SKM-1 (cell line): Measurements from ENCODE around the gene RNFT1.
"Not testable (repeated sequence)": the region's sequence is repeated elsewhere in the genome, so short reads cannot be mapped to it uniquely, and the experiment has no call there.

Experiments used
- DNase-seq: peaks from one replicate; lab custom pipeline; 2025; ENCODE audit not compliant: unreplicated experiment; lab: John Stamatoyannopoulos, UW

Gene RNFT1, protein sequence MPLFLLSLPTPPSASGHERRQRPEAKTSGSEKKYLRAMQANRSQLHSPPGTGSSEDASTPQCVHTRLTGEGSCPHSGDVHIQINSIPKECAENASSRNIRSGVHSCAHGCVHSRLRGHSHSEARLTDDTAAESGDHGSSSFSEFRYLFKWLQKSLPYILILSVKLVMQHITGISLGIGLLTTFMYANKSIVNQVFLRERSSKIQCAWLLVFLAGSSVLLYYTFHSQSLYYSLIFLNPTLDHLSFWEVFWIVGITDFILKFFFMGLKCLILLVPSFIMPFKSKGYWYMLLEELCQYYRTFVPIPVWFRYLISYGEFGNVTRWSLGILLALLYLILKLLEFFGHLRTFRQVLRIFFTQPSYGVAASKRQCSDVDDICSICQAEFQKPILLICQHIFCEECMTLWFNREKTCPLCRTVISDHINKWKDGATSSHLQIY

DNA sequence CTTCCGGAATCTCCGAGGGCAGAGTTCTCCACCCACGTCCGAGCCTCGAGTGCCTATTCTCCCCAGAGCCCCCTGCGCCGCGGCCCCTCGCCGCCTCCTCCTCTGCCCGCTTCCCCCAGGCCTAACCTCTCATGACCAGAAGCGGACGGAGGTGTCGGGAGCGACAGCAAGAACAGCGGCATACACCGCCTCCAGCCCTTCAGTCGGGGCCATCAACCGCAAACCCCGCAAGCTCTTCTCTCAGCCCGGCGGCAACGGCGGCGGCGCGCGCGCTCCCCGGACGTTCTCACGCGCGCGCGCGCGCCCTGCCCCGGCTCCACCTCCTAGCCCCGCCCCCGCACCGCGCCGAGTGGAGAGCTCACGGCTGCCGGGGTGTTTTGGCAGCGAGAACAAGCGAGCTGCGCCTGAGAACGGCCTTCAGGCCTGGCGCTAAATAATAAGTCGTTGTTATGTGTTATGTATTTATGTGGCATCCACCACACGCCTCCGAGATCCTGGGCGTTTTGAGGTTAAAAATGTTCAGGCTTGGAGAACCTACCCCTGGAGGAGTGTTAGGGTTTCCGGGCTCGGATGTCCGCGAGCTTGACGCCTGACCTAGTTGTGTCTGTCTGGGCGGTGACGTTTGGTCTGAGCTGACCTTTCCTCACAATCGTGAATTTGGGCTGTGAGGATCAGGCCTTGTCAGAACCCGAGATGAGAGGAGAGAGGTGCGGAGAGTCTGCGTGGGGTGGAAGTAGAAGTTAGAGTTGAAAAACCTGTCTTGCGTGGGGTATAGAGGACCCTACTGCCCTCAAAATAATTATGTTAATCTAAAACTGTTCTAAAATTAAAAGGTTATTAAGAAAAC lies at the start of gene RNFT1:
RNFT1 (minus strand) TSS at position 259 of the 847 bp plus-strand sequence; CDS start at position 182, 77 bp downstream.
- DNase-seq, result peak; percentile 85

DNA sequence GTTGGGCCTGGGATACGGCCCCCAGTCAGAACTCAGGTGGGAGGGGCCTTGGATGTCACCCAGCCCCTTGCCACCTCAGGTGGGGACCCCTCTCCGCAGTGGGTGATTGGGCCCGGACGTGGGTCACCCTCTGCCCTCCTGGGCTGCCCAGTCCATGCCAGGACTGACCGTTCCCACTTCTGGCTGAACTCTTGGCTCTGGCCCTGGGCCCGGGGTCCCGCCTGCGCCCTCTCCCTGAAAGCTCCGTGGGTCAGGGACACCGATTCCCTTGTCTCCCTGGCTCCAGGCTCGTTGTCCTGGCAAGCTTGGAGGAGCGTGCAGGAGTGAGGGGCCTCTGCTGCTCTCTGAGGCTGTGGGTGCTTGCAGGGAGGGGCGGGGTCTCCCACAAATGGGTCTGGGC lies 44.8 kb upstream of the RNFT1 start:
- DNase-seq, result not testable (repeated sequence)

DNA sequence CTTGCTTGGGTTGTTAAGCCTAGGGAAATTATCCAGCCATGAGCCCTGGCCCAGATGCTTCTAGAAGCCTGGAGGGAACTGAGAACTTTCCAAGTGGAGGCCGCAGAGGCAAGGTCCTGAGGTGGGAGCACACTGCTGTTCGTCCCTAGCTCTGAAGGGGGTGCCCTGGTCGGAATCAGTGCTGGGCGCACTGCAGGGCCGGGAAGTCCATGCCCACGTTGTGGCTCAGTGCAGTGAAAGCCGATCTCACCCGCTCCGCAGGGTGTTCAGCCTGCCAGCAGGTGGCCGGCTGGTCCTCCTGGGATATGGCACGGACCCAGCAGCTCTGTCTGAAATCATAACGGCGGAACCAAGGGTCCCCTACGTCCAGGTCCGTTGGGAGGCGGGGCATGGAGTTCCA lies 43.8 kb upstream of the RNFT1 start:
- DNase-seq, result not testable (repeated sequence)

DNA sequence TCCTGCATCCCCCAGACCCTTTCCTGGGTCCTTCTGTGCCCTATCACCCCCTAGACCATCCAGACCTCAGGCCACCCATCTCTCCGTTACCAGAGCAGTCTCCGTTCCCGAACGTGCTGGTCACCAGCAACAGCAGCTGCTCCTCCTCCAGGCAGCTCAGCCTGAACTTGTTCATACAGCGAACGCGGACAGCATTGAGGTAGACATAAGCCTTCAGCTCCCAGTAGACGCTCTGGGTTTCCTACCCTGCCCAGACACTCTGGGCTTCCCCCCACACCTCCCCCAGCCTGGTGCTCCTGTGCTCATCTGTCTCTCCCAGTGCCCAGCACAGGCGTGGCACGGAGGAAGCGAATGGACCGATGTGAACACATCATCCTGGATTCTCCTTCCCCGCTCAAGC lies 41.6 kb upstream of the RNFT1 start:
- DNase-seq, result no peak

DNA sequence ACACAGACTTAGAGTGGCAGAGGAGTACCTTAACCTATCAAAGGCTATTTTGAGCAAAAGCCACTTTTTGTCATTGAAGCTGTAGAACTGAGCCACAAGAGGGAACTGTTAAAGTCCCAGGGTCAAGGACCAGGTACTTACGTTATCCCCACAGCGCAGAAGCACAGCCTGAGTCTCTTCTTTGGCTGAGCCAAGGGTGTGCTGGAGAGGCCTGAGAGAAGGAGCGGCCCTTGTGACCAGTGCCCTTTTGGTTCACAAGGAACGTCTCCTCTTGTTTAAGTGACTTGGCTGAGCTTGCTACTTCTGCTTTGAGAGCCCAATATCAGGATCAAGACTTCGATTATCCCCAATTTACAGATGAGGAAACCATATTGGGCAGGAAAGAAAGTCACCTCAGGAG lies 40.0 kb upstream of the RNFT1 start:
- DNase-seq, result not testable (repeated sequence)

DNA sequence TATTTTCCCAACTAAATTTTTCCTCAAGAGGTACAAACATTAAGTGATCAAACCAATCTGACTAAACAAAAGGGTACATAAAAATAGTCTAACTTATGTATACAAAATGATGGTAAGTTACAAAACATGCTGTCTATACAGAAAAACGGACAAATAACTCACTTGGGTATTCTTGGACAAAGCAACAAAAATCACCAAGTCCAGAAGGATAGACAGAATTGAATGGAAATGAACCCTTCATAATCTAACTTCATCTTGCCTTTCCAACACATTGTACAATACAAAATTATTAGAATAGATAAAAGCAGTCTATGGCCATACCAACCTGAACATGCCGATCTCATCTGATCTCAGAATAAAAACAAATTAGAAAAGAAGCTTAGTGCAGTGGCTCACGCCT lies 37.9 kb upstream of the RNFT1 start:
- not testable (repeated sequence) for DNase-seq

DNA sequence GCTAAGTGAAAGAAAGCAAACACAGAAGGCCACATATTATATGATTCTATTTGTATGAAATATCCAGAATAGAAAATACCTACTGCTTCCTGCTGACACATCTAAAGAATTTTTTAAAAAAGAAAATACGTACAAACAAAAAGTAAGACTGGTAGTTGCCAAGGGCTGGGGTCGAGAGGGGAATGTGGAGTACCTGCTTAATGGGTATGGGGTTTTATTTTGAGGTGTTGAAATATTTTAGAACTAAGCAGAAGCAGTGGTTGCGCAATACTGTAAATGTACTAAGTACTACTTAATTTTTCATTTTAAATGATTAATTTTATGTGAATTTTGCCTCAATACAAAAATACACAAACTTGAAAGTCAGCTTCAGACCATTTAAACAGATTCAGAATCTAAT lies 32.1 kb upstream of the RNFT1 start:
- not testable (repeated sequence) for DNase-seq

DNA sequence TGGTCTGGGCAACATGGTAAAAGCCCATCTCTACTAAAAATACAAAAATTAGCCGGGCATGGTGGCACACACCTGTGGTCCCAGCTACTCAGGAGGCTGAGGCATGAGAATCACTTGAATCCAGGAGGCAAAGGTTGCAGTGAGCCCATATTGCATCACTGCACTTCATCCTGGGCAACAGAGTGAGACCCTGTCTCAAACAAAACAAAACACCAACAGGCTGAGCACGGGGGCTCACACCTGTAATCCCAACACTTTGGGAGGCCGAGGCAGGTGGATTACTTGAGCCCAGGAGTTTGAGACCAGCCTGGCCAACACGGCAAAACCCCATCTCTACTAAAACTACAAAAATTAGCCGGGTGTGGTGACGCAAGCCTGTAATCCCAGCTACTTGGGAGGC lies 10.6 kb upstream of the RNFT1 start:
- not testable (repeated sequence) for DNase-seq

DNA sequence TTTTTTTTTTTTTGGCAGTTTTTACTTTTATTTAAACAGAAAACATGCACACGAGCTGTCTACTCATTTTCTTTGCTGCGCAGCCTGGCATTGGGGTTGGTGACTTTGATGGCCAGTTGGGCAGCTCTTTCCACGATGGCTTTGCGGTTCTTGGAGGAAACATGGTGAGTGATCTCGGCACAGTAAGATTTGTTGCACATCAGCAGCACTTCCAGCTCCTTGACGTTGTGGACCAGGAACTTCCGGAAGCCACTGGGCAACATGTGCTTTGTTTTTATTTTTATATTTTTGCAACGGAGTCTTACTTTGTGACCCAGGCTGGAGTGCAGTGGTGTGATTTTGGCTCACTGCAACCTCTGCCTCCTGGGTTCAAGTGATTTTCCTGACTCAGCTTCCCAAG lies 8.9 kb upstream of the RNFT1 start:
- not testable (repeated sequence) for DNase-seq

DNA sequence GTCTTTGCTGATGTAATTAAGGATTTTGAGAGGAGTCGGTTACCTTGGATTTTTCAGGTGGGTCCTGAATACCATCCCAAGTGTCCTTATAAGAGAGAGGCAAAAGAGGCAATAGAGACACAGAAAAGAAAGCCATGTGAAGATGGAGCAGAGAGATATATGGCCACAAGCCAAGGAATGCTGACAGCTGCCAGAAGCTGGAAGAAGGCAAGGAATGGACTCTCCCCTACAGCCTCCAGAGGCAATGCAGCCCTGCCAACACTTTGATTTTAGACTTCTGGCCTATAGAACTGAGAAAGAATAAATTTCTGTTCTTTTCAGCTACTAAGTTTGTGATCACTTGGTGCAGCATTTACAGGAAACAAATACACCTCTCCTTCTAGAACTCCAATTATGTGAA lies 8.2 kb upstream of the RNFT1 start:
- DNase-seq, result no peak

DNA sequence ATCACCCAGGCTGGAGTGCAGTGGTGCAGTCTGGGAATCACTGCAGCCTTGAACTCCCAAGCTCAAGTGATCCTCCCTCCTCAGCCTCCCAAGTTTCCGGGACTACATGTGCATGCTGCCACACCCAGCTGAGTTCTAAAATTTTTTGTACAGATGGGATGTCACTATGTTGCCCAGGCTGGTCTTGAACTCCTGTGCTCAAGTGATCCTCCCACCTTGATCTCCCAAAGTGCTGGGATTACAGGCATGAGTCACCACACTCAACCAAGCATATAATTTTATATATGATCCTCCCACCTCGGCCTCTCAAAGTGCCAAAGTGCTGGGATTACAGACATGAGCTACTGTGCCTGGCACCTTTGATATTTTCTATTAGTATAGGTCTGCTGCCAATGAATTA lies 7.2 kb upstream of the RNFT1 start:
- DNase-seq, result not testable (repeated sequence)

DNA sequence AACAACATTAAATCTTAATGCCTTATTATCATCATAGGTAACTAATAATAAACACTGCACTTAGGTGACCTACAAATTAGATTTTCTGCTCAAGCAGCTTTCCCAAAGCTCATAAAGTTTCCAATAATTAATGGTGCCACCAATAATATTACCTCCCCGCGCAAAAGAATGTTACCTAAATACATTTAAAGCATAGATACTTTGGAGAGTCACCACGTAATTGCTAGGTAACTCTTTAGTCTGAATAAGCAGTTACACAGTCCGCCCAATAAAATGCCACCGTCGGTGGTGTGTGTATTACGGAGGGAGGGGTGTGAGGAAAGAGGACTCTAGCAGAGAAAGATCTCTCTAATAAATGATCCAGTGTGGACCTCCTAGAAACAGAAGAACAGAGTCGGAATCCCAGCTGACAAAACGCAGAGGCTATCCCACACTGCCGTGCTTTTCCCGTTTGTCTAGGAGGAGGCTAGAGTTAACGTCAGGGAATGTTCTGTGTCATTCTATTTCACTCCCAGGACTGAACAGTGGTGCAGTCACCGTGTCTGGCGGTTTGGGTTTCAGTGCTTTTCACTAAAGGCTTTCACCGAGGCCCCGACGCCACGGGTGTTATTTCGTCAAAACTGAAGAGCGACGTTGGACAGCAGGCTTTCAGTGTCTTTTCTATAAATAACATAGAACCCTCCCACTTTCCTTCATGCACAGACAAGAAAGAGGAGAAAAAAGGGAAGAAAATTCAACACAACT lies 630 bp downstream of the RNFT1 start:
- peak; percentile 85 for DNase-seq

DNA sequence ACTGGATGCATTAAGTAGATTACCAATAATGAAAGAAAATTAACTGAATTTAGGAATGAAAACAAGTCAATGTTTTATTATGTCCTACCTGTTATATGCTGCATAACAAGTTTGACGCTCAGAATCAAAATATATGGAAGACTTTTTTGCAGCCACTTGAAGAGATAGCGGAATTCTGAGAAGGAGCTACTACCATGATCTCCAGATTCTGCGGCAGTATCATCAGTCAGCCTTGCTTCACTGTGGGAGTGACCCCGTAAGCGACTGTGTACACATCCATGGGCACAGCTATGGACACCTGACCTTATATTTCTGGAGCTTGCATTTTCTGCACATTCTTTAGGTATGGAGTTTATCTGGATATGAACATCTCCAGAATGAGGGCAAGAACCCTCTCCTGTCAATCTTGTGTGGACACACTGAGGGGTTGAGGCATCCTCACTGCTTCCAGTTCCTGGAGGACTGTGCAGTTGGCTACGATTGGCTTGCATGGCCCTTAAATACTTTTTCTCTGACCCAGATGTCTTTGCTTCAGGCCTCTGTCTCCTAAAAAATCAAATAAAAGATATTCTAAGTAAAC lies 1.7 kb downstream of the RNFT1 start:
- DNase-seq, result no peak

DNA sequence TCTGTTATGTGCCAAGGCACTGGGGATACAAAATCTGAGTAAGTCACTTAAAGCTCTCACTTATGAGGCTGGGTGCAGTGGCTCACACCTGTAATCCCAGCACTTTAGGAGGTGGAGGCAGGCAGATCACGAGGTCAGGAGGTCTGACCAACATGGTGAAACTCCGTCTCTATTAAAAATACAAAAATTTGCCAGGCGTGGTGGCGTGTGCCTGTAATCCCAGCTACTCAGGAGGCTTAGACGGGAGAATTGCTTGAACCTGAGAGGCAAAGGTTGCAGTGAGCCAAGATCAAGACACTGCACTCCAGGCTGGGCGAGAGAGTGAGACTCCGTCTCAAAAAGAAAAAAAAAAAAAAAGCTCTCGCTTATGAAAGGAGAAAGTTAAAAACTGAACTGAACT lies 5.0 kb downstream of the RNFT1 start:
- DNase-seq, result not testable (repeated sequence)

DNA sequence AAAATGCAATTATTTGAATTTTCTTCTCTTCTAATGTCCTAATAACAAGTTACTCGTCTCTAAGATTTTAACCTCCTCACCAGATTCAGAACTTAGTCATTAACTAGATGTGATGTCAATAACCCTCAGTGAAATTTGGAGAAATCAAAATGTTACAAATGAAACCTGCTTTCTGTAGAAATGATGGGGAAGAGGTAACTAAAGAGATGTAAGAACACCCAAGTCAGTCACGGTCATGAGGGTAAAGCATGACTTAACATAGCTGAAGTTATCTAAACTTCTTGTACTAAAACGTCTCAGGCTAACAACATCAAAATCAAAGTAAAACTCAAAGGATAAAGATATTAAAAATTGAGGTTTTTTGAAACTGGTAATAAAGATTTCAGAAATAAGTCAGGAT lies 9.7 kb downstream of the RNFT1 start:
- DNase-seq, result no peak

DNA sequence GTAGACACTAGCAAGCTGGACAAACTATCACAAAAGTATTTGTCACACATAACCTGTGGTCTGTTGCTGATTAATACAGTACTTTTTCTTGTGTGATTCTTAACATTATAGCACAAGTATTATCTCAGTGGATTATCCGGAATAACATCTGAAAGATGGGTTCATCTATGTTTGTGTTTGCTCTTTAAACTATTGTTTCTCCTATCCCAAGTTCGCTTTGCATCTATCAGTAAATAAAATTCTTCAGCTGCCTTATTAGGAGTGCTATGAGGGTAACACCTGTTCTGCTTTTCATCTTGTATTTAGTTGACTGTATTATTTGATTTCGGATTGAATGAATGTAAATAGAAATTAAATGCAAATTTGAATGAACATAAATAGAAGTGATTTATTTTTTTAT lies 14.5 kb downstream of the RNFT1 start:
- DNase-seq, result no peak

DNA sequence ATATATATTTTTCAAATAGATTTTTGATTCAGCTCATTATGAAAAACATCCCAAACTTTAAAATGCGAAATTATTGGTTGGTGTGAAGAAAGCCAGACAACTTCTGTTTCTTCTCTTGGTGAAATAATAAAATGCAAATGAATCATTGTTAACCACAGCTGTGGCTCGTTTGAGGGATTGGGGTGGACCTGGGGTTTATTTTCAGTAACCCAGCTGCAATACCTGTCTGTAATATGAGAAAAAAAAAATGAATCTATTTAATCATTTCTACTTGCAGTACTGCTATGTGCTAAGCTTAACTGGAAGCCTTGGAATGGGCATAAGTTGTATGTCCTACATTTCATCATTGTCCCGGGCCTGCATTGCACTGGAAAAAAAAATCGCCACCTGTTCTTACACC lies 17.2 kb downstream of the RNFT1 start:
- DNase-seq, result not testable (repeated sequence)

DNA sequence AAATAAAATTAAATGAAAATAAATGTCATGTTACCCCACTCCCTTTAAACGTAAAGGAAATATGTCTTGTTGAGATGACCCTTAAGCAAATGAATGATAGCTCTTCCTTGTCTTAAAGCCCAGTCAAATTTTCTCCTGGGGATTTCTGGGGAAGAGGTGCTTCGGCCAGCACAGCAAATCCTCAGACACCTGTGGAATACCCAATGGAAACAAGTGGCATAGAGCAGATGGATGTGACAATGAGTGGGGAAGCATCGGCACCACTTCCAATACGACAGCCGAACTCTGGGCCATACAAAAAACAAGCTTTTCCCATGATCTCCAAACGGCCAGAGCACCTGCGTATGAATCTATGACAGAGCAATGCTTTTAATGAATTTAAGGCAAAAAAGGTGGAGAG lies 18.1 kb downstream of the RNFT1 start:
- not testable (repeated sequence) for DNase-seq

DNA sequence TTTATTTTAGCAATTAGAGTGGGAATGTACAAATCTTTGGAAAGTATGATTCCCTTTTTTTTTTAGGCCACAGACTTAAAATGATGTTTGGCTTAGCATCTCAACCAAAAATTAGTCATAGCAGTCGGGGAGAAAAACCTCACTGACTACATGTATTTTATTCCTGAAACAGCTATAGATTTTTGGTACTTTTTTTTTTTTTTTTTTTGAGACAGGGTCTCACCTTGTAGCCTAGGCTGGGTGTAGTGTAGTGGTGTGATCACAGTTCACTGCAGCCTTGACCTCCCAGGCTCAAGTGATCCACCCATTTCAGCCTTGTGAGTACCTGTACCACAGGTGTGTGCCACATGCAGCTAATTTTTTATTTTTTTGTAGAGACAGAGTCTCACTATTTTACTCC lies 23.4 kb downstream of the RNFT1 start:
- DNase-seq, result no peak

DNA sequence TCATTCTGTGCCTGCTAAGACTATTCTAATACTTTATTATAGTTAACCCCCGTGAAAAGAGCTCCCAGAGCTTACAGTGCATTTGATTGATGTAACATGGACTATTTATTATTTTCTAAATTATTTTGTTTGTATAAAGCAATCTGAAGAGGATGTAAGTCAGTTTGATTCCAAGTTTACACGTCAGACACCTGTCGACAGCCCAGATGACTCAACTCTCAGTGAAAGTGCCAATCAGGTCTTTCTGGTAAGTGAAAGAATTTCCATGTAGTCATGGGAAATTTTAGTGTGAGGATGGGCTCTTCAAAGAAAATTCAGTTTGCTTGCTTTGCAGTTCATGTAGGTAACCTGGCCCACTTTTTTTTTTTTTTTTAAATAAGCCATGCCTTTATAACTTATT lies 23.8 kb downstream of the RNFT1 start:
- DNase-seq, result not testable (repeated sequence)

DNA sequence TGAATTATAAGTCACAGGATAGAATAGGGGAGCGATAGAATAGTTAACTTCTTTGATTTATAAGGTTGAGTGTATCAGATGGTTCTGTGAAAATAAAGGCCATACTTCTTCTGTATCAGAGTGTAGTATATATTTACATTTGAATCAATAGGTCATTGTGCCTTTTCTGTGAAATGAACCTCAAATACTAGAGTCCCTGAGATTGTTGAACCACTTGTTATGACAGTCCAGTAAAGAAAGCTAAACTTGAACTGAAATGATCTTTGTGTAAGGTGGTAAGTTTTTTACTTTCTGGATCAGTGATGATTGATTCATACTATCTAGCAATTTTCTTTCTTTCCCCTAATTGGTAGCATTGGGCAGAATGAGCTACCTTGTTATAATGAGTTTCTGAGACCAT lies 31.2 kb downstream of the RNFT1 start:
- not testable (repeated sequence) for DNase-seq
